NCI-H146 (cell line): ENCODE data around the gene ADPRHL1.

ENCODE experiments used
- DNase-seq: peaks from one replicate; lab custom pipeline; 2025; lab: John Stamatoyannopoulos, UW

ADPRHL1 gene

DNA sequence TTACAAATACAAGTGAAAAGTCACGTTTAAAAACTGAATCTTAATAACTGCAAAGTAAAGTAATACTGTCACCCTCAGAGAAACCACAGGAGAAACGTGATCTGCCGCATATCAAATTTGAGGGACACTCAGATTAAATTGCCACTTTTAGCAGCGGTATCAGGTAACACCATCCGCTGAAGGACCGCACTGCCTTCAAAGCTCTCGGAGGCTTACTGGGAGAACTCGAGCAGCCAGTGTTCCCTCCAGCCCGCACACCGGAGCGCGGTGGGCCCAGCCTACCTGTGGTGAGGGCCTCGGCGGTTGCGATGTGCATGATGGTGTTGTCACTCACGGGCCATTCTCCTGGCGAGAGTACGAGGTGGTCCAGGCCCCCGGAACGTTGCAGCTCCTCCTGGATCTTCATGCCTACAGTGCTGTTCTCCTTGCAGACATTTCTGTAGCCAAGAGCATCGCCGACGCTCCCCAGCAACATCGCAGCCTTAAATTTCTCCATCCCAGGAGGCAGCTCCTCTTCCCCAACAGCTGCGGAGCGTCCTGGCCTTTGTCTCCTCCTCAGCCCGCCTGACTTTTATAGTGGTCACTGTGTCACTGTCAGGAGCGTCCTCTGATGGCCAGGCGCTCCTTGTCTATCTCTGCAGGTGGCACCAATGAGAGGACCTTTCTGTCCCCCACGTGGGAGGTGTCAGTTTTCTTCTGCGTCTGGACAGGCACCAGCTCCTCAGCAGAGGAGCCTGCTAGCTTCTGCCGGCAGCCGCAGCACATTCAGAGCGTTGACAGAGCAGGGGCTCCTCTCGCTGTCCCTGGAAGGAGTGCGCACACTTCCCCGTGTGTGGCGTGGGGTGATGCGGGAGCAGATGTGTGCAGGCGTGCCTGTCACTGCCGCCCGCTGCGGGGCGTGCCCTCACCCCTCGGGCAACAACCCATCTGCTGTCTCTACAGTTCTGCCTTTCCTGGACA, at the start of gene ADPRHL1:
Gene ADPRHL1 (minus strand): TSS at position 547 of the 960 bp plus-strand sequence. CDS start 51 bp downstream, at position 496.
- no peak for DNase-seq

DNA sequence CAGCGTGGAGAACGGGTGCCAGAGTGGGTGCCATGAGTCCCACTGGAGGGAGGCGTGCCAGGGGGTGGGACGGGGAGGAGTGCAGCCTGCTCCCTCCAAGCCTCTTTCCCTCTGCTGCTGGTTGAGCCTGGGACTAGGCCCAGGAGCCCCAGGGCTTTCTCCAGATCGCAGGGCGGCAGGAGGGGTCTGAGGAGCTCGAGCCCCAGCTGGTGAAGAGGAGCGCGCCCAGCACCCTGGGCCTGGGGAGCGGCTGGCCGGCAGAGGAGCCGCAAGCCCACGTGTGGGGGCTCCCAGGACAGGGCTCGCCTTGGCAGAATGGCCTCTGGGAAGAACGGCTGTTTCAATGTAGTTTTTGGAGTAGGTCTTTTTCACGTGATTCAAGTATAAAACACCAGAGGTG, 49.4 kb upstream of the ADPRHL1 start:
- no peak for DNase-seq

- DNase-seq: no peak
These were observed 47.4 kb upstream of the ADPRHL1 start for GRCh38 chr13:113500530-113501265.

DNA sequence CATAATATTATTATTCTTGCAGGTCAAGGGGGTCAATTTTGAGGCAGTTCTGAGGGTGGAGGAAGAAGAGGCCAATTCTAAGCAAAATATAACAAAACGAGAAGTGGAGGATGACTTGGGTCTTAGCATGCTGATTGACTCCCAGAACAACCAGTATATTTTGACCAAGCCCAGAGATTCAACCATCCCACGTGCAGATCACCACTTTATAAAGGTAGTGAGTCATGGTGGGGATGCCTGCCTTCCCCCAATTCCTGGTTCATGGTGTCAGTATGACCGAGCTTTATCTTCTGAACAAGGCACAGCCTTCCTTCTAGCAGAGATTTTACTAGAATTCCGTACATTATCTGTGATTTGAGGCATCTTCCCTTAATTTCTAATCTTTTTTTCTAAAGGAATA, 46.6 kb upstream of the ADPRHL1 start:
- DNase-seq: no peak

DNA sequence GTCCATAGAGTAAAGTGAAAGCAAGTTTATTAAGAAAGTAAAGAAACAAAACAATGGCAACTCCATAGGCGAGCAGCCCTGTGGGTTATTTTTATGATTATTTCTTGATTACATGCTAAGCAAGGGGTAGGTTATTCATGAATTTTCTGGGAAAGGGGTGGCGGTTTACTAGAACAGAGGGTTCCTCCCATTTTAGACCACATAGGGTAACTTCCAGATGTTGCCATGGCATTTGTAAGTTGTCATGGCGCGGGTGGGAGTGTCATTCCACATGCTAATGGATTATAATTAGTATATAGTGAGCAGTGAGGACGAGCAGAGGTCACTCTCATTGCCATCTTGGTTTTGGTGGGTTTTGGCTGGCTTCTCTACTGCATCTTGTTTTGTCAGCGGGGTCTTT, 45.6 kb upstream of the ADPRHL1 start:
- DNase-seq: no peak

DNA sequence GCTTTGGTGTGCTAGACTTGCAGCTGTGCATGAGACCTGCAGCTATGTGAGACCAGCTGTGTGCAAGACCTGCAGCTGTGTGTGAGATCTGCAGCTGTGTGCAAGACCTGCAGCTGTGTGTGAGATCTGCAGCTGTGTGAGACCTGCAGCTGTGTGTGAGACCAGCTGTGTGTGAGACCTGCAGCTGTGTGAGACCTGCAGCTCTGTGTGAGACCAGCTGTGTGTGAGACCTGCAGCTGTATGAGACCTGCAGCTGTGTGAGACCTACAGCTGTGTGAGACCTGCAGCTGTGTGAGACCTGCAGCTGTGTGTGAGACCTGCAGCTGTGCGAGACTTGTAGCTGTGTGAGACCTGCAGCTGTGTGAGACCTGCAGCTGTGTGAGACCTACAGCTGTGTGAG, 43.9 kb upstream of the ADPRHL1 start:
- DNase-seq: no peak

DNA sequence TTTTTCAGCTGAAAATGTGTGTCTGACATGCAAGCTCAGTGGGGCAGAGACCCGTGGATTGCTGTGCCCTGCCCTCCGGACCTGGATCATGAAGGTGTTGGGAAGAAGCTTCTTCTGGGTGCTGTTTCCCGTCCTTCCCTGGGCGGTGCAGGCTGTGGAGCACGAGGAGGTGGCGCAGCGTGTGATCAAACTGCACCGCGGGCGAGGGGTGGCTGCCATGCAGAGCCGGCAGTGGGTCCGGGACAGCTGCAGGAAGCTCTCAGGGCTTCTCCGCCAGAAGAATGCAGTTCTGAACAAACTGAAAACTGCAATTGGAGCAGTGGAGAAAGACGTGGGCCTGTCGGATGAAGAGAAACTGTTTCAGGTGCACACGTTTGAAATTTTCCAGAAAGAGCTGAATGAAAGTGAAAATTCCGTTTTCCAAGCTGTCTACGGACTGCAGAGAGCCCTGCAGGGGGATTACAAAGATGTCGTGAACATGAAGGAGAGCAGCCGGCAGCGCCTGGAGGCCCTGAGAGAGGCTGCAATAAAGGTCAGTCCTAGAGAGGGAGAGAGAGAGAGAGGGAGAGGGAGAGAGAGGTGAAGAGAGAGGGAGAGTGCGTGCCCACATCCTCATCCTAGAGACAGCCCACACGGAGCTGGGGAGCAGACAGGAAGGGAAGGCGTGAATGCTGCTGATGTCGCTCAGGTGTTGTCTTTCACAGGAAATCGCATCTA, 42.4 kb upstream of the ADPRHL1 start:
- no peak for DNase-seq

- peak; percentile 10 for DNase-seq
These were observed 40.1 kb upstream of the ADPRHL1 start for GRCh38 chr13:113493315-113493951.

- DNase-seq: no peak
These were observed 38.7 kb upstream of the ADPRHL1 start for GRCh38 chr13:113491982-113492381.

DNA sequence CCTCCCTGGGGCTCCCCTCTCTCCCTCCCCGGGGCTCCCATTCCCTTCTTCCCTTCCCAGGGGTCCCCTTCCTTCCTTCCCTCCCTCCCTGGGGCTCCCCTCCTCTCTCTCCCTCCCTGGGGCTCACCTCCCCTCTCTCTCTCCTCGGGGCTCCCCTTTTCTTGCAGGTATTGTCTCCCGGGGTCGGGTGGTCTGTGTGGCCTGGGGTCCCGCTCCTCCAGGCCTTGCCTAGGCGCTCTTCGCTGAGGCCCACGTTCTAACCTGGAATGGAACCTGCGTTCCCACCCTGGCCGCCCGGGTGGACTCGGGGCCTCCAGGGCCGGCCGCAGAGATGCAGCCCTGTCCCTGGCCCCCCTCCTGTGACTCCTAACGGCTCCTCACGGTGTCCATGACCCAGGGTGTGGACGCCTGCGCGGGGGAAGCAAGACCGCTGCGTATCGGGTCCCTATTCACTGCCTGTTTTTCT, 38.2 kb upstream of the ADPRHL1 start:
- peak; percentile 65 for DNase-seq

DNA sequence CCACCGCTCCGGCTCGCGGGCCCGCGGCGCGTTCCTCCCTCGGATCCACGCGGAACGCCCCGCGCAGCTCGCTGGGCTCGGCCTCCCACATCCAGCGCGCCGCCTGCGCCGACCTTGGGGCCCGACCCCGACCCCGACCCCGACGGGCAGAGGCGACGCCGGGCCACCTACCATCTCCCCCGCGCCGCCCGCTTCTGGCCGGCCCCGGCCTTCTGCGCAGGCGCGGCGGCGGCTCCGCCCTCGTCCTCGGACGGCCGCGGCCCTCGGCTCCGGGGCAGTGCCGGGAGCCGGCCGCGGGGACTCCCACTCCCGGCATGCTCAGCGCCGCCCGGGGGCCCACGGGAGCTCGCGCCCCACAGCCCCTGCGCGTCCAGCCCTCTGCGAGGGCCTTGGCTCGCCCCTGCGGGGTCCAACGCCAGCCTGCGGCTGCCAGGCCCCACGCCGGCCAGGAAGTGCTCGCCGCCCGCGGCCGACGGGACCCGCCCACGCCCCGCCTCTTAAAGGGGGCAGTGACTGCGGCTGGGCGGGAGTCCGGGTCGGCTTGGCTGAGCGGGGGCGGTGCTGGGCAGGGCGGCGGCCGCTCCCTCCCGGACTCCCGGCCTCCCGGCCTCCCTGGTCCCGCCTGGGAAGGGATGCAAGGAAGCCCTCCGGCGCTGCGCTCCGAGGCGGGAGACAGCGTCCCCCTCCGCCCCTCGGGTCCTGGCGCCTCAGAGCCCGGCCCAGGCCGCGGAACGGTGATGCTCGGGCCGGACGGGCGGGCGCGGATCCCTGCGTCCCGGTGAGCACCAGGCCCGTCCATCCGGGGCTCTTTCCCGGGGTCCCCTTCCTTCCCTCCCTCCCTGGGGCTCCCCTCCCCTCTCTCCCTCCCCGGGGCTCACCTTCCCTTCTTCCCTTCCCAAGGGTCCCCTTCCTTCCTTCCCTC, 37.5 kb upstream of the ADPRHL1 start, which contains the start of gene DCUN1D2:
Gene DCUN1D2 (minus strand): TSS at position 216 of the 922 bp plus-strand sequence. CDS start 42 bp downstream, at position 174.
- peak; percentile 98 for DNase-seq

DNA sequence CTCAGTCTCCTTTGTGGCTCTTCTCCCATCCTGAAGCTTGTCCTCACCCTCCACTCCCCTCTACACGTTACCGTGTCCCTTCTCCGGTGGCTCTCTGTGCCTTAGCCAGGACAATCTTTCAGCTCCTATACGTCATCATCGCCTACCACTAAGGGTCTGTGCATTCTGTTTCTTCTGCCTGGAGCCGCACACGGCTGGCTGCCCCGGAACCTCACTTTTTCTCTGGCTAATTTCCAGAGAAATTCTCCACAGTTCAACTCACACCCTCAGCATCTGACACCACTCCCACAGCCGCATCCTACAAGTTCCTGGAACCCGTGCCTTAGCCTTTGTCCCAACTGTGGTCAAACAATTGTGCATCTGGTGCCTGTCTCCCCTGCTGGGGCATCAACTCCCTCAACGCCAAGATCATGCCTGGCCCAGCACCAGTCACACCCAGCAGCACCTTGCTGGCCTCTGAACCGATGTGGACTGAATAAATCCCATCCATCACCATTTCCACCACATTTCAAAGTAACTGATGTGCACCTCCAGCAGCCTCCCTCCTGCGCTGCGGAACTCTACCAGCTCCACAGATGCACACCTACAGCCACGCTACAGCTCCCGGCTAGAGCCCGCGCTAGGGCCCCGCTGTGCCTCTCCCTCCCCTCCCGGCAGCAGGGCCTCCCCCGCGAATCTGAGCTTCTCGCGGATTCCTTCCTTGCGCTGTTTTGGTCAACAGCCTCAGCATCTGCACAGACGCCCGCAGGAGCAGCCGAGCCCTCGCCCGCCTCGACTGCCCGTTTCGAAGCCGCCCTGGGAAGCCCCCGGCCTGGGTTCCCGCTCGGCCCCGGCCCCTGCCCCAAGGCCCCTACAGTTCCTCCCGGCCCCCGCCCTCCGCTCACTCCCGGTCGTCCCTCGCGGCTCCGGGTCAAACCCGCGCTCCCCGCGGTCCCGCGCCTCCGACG, 36.5 kb upstream of the ADPRHL1 start:
- peak; percentile 75 for DNase-seq

GRCh38 chr13:113489171-113489548, 35.9 kb upstream of the ADPRHL1 start:
- DNase-seq: peak; percentile 63

DNA sequence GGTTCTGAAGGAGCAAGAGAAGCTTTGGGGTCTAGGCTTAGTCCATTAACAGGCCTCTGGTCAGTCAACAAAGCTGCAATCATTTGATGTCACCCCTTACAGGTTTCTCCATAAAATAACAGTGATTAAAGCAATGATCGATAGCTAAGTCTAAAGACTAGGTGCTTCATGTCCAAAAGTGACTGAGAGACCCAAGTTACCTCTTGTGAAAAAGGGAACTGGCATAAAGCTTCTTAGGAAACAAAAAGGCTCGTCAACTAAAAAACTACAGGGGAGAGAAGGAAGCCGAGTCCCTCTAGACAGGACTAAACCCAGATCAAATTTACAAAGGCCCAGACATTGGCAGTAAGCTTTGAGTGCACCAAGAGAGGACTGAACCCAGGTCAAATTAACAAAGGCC, 35.0 kb upstream of the ADPRHL1 start:
- DNase-seq: no peak

DNA sequence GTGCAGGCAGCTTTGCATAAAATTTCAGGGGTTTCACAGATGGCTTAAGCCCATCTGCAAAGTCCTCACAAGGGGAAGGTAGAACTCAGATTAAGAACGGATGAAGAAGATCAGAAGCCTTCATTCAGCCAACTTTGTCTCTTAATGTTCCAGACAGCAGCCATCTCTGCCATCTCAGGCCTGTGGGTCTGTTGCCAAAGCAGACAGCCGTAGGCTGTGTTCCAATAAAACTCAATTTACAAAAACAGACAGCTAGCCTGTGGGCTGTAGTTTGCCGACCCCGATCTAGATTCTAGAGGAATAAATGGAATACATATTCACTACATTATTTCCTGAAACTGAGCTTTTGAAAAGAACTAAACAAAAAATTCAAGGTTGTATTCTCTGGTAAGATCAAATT, 33.4 kb upstream of the ADPRHL1 start:
- no peak for DNase-seq

DNA sequence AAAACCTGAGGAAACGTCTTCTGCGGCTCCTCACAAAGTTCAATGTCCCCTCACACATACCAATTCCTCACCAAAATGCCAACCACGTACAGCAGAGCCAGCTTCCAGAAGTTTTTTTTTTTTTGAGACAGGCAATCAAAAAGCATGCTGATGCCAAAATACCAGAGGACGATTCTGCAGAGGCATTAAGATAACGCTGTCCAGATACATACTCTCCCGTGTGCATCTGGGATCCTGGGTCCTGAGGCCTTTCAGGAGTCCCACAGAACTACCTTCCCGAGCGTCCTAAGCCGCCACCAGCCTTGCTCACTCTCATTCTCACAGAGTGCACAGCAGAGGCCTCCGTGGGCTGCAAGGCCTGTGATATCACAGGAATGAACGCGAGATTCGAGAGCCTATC, 32.3 kb upstream of the ADPRHL1 start:
- DNase-seq: no peak

DNA sequence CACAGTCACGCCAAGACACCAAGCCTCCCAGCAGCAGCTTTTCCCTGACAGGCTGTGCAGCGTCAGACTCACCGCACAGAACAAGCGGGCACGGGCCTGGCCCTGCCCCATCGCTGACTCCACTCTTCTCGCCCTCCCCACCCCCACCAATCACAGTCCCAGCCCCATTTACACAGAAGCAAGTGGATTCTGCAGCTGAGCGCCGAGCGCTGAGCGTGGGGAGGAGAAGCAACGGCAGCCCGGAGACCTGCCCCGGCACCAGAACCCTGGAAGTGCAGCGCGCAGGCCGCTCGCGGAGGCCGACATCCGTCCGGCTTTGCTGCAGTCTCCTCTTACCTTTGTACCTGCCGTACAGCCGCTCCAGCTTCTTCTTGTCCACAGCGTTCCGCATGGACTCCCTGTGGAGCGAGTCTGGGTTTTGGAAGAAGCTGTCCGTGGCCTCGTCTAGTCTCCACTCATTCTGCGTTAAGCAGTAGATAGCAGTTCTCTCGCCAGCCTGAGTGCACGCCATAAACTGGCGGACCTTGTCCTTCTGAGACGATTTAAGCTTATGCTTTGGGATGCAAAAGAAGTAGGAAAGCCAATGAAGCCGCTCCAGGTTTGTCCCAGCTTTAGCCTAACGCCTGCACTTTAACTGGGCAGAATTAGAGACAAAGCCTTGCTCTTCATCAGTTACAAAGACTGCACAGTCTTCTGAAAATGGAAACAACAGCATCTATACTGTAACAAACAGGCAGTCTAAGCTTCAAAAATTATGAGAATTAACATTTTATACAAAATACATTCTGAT, 30.4 kb upstream of the ADPRHL1 start:
- no peak for DNase-seq

- no peak for DNase-seq
These were observed 29.8 kb upstream of the ADPRHL1 start for GRCh38 chr13:113483081-113483480.

- no peak for DNase-seq
These were observed 25.9 kb upstream of the ADPRHL1 start for GRCh38 chr13:113479179-113479578.
